ENCODE results near the gene SMIM43.

The SMIM43 gene

DNA sequence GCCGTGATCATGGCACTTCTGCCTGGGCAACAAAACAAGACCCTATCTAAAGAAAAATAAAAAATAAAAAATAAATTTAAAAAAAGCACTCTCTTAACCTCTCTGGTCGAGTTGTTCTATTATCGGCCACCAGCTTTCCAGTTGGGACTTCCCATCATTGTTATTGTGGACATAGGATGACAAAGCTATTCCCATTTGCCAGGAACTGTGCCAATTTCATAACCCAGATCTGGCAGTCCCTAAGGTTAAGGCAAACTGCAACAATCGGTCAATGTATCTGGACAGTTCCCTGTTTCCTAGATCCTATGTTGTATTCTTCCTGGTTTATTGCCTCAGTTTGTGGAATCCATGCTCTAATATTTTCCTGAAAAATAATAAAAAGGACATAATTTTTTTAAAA, 50.4 kb downstream of the SMIM43 start:
- ATAC-seq: no peak
- TF ChIP-seq ZFP30 (CRISPR knock-in tag; IDR thresholded peaks at IDR 0.05) (no peak), CSRNP3 (CRISPR knock-in tag; IDR thresholded peaks at IDR 0.05) (no peak), GLIS3 (CRISPR knock-in tag; IDR thresholded peaks at IDR 0.05) (no peak), ARNTL (CRISPR knock-in tag; IDR thresholded peaks at IDR 0.05; ENCODE audit: borderline replicate concordance, low read depth) (no peak), BACH2 (CRISPR knock-in tag; IDR thresholded peaks at IDR 0.05; ENCODE audit: borderline replicate concordance) (no peak), ESRRG (CRISPR knock-in tag; IDR thresholded peaks at IDR 0.05) (no peak), ZNF8 (CRISPR knock-in tag; IDR thresholded peaks at IDR 0.05) (no peak), ZC3H10 (CRISPR knock-in tag; IDR thresholded peaks at IDR 0.05) (no peak), PPARA (CRISPR knock-in tag; IDR thresholded peaks at IDR 0.05; ENCODE audit: borderline replicate concordance) (no peak), ZNF70 (CRISPR knock-in tag; IDR thresholded peaks at IDR 0.05) (no peak), TOX (CRISPR knock-in tag; IDR thresholded peaks at IDR 0.05; ENCODE audit: borderline replicate concordance) (no peak), SNAI2 (CRISPR knock-in tag; IDR thresholded peaks at IDR 0.05) (no peak), RARB (CRISPR knock-in tag; IDR thresholded peaks at IDR 0.05) (no peak), ZFP3 (CRISPR knock-in tag; IDR thresholded peaks at IDR 0.05) (no peak)

DNA sequence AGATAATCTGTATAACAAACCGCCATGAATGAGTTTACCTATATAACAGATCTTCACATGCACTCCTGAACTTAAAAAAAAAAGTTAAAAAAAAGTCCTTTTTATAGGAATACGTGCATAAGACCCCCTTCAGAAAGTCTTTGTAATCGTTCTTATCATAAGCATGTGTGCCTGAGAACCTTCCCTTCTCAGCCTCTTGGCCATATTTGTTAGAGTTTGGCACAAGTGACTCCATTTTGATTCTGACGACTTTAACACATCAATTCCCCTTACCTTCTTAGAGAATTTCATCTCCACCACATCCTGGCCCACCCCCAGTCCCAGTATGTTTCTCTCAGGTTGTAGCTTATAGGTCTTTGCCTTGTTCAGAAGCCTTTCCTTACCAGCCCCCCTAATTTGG, 52.2 kb downstream of the SMIM43 start:
- TF ChIP-seq ISL1 (CRISPR knock-in tag; IDR thresholded peaks at IDR 0.05): no peak
- no peak for TF ChIP-seq ZC3H10 (CRISPR knock-in tag; IDR thresholded peaks at IDR 0.05)
- TF ChIP-seq POU6F1 (CRISPR knock-in tag; IDR thresholded peaks at IDR 0.05; ENCODE audit: borderline replicate concordance, low read depth): no peak
- TF ChIP-seq, protein P1, sequence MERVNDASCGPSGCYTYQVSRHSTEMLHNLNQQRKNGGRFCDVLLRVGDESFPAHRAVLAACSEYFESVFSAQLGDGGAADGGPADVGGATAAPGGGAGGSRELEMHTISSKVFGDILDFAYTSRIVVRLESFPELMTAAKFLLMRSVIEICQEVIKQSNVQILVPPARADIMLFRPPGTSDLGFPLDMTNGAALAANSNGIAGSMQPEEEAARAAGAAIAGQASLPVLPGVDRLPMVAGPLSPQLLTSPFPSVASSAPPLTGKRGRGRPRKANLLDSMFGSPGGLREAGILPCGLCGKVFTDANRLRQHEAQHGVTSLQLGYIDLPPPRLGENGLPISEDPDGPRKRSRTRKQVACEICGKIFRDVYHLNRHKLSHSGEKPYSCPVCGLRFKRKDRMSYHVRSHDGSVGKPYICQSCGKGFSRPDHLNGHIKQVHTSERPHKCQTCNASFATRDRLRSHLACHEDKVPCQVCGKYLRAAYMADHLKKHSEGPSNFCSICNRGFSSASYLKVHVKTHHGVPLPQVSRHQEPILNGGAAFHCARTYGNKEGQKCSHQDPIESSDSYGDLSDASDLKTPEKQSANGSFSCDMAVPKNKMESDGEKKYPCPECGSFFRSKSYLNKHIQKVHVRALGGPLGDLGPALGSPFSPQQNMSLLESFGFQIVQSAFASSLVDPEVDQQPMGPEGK (CRISPR knock-in tag; IDR thresholded peaks at IDR 0.05; ENCODE audit: borderline replicate concordance): no peak
- no peak for TF ChIP-seq ESRRG (CRISPR knock-in tag; IDR thresholded peaks at IDR 0.05)
- no peak for ATAC-seq

- no peak for TF ChIP-seq ZNF565 (CRISPR knock-in tag; conservative IDR thresholded peaks at IDR 0.05; ENCODE audit: low read depth)
- ATAC-seq: peak; percentile 15; the same call in 2 of the 3 replicates
Observed at GRCh38 chr4:121712001-121712651, 52.8 kb downstream of the SMIM43 start.

DNA sequence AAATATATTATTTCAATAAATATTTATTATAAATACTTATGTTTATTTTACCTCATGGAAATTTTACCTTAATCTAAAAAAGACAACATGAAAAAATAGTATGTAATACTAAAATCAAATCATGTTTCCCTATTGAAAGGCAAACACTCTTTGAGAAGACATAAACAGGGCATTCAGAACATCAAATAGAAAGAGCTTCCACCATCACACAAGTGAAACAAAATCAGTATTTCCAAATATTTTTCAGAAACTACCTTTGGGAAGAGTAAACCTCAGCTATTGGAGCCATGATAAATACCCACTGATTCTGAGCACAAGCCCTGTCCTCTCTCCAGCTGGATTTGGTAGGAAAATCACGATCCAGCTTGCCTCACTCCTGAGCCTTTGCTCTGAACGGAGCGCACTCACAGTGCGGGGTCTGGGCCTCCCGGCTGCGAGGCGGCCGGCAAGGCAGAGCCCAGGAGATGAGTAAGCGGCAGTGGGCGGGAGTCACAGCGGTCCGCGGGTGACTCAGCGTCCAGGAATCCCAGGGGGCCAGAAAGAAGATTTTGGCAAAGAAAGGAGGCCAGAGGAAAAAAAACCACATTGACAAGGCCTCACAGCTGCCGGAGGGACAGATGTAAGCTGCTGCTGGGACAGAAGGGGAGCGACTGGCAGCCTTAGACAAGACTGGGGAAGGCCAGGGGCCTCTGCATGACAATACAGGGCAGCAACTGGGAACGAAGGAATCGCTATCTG, 53.5 kb downstream of the SMIM43 start:
- ATAC-seq: peak; percentile 100
- TF ChIP-seq, protein P2, sequence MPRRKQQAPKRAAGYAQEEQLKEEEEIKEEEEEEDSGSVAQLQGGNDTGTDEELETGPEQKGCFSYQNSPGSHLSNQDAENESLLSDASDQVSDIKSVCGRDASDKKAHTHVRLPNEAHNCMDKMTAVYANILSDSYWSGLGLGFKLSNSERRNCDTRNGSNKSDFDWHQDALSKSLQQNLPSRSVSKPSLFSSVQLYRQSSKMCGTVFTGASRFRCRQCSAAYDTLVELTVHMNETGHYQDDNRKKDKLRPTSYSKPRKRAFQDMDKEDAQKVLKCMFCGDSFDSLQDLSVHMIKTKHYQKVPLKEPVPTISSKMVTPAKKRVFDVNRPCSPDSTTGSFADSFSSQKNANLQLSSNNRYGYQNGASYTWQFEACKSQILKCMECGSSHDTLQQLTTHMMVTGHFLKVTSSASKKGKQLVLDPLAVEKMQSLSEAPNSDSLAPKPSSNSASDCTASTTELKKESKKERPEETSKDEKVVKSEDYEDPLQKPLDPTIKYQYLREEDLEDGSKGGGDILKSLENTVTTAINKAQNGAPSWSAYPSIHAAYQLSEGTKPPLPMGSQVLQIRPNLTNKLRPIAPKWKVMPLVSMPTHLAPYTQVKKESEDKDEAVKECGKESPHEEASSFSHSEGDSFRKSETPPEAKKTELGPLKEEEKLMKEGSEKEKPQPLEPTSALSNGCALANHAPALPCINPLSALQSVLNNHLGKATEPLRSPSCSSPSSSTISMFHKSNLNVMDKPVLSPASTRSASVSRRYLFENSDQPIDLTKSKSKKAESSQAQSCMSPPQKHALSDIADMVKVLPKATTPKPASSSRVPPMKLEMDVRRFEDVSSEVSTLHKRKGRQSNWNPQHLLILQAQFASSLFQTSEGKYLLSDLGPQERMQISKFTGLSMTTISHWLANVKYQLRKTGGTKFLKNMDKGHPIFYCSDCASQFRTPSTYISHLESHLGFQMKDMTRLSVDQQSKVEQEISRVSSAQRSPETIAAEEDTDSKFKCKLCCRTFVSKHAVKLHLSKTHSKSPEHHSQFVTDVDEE (CRISPR knock-in tag; IDR thresholded peaks at IDR 0.05): no peak
- TF ChIP-seq ZFP30 (CRISPR knock-in tag; IDR thresholded peaks at IDR 0.05) (no peak), ZFP3 (CRISPR knock-in tag; IDR thresholded peaks at IDR 0.05) (no peak), CSDC2 (CRISPR knock-in tag; IDR thresholded peaks at IDR 0.05) (no peak), ZC3H10 (CRISPR knock-in tag; IDR thresholded peaks at IDR 0.05) (no peak), ARNTL (CRISPR knock-in tag; IDR thresholded peaks at IDR 0.05; ENCODE audit: borderline replicate concordance, low read depth) (no peak), ZNF70 (CRISPR knock-in tag; IDR thresholded peaks at IDR 0.05) (no peak), ISL1 (CRISPR knock-in tag; IDR thresholded peaks at IDR 0.05) (no peak)

Measured in SK-N-SH treated with all-trans-retinoic acid at 6 μM for 48 hours (cell line).